Tibial nerve (tissue), 4 donors: ENCODE data around the gene CDCA8. TPM values are rescaled to one million over a fixed set of nuclear protein-coding genes. Genes with fewer than 3 reads are reported as not detected.
A peak's percentile ranks its signal among the peaks of the same experiment; 100 is the strongest.

Experiments used
- DNase-seq, 2 donors: peaks; one replicate each; pipeline ENCODE4 v3.0.0-alpha.2; 2019; ENCODE audit warnings: low spot score in 2 of 2
- H3K27ac ChIP-seq, 4 donors: fragments of 200-600 bp; sonication (generic) in 3 of 4; one replicate each; pipeline ENCODE4 v1.5.1; 2017 to 2019; ENCODE audit warnings: mild to moderate bottlenecking in 1 of 4
- H3K27me3 ChIP-seq, 2 donors: fragments of 200-600 bp; sonication (generic) in 1 of 2; one replicate each; pipeline versions ENCODE4 v1.5.1 to v1.6.0; 2017 to 2019
- H3K36me3 ChIP-seq, 3 donors: fragments of 200-600 bp; sonication (generic); one replicate each; pipeline ENCODE4 v1.5.1; 2018 to 2019
- H3K4me1 ChIP-seq, 4 donors: fragments of 200-600 bp; sonication (generic) in 3 of 4; one replicate each; pipeline ENCODE4 v1.5.1; 2017 to 2019
- H3K4me3 ChIP-seq, 4 donors: fragments of 200-600 bp; sonication (generic) in 3 of 4; one replicate each; pipeline ENCODE4 v1.5.1; 2017 to 2019; ENCODE audit warnings: mild to moderate bottlenecking in 1 of 4, moderate library complexity in 1 of 4
- H3K9me3 ChIP-seq, 4 donors: fragments of 200-600 bp; sonication (generic) in 3 of 4; one replicate each; pipeline ENCODE4 v1.5.1; 2017 to 2019
- EP300 ChIP-seq, 2 donors: sonication (generic); formaldehyde crosslinking; IDR thresholded peaks; one replicate each; pipeline ENCODE4 v1.6.1; 2017; ENCODE audit warnings: antibody characterized with exemption in 2 of 2, mild to moderate bottlenecking in 1 of 2
- POLR2A ChIP-seq, 2 donors: fragments of 450-650 bp; IDR thresholded peaks; one replicate each; pipeline ENCODE4 v1.6.1; 2017; ENCODE audit warnings: antibody characterized with exemption in 2 of 2, mild to moderate bottlenecking in 2 of 2, moderate library complexity in 2 of 2
- WGBS, 2 donors: methylation state at CpG; one replicate each; pipeline ENCODE4 v1.1.5; 2018; 5-methylcytosine and 5-hydroxymethylcytosine counted together
- total RNA-seq, 4 donors: library from RNA; depleted of rRNA; stranded (reverse); fragments of >200 nt; gene quantifications; one replicate each; pipeline ENCODE4 v1.1.0, GENCODE V29; 2016
- TF ChIP-seq, protein P1 (sequence below), 5 experiments: fragments of 200-600 bp in 3 of 5; fragments of 450-650 bp in 2 of 5; sonication (generic) in 3 of 5; IDR thresholded peaks; one replicate each; pipeline ENCODE4 v1.5.1; 2016 to 2019; ENCODE audit warnings: antibody characterized with exemption in 5 of 5, mild to moderate bottlenecking in 3 of 5, moderate library complexity in 2 of 5

CDCA8 gene
- total RNA-seq, 4 donors from 2014 or later, result 0.66 to 0.98 (median 0.90) TPM; not detected in 1

DNA sequence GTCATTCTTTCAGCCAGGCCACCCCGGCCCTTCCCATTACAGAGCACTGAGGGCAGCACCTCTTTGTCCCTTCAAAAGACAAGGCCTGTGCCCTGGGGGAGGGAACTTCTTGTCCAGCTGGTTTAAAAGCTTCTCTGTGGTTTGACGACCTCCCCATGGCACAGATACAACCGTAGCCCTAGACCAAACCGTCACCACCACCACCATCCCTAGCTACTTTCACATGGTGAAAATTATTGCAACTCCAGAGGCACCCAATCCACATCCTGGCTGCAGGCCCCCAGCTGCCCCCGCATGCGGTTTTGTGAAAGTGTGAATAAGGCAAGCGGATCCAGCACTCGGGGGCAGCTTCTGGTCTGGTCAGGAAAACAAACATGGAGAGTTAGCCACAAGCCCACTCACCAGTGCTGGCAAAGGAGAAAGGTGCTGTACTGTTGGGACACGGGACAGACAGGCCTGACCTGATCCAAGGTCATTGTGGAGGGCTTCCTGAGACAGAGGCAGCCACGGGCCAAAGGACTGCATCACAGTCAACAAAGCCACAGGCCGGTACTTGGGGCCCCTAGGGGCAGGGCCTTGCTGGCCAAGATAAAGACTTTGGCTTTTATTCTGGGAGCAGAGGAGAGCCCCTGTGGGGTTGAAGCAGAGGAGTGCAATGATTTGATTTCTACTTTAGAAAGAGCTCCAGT, 31.2 kb downstream of the CDCA8 start:
- TF ChIP-seq POLR2A (IDR thresholded peaks at IDR 0.05) (no peak), EP300 (IDR thresholded peaks at IDR 0.05) (no peak)
- TF ChIP-seq, protein P1, sequence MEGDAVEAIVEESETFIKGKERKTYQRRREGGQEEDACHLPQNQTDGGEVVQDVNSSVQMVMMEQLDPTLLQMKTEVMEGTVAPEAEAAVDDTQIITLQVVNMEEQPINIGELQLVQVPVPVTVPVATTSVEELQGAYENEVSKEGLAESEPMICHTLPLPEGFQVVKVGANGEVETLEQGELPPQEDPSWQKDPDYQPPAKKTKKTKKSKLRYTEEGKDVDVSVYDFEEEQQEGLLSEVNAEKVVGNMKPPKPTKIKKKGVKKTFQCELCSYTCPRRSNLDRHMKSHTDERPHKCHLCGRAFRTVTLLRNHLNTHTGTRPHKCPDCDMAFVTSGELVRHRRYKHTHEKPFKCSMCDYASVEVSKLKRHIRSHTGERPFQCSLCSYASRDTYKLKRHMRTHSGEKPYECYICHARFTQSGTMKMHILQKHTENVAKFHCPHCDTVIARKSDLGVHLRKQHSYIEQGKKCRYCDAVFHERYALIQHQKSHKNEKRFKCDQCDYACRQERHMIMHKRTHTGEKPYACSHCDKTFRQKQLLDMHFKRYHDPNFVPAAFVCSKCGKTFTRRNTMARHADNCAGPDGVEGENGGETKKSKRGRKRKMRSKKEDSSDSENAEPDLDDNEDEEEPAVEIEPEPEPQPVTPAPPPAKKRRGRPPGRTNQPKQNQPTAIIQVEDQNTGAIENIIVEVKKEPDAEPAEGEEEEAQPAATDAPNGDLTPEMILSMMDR (IDR thresholded peaks at IDR 0.05), result no peak
- H3K4me3 ChIP-seq, result no peak overlapping the region
- peaks cover 0 to 9% of the 10 kb centered on the region in 2 donors for H3K27me3 ChIP-seq
- H3K9me3 ChIP-seq, result no peaks in the 10 kb centered on the region
- WGBS, 2 donors, result 18 to 31% methylated on average over 11 of the region's 11 CpGs
- H3K4me1 ChIP-seq, result peaks cover 0 to 25% (median 6%) of the 10 kb centered on the region in 4 donors
- DNase-seq, result no peak
- peak overlapping the region in 1 of 4 donors; percentile 62 for H3K27ac ChIP-seq
- no peaks in the 10 kb centered on the region for H3K36me3 ChIP-seq

DNA sequence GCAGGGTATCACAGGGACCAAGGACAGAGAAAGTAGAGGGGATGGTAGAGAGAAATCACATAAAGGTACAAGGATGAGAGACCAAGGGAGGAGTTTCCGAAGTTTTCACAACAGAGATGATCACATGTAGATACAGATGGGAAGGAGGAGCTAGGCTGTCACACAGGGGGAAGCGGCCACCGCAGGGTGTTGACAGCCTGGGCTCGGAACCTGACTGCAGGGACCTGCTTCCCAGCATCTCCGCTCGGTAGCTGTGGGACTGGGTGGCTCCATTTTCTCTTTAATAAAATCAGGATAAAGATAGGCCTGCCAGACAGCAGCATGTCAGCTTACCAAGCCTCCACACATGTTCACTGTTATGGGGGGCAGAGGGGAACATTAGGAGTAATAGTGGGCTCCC, 32.3 kb downstream of the CDCA8 start:
- WGBS, 2 donors, result 87 to 93% methylated on average over 6 of the region's 6 CpGs
- Histone ChIP-seq H3K9me3 (no peaks in the 10 kb centered on the region), H3K27ac (no peak overlapping the region), H3K36me3 (no peaks in the 10 kb centered on the region), H3K27me3 (peaks cover 0 to 7% of the 10 kb centered on the region in 2 donors), H3K4me3 (no peak overlapping the region), H3K4me1 (peaks cover 0 to 25% (median 6%) of the 10 kb centered on the region in 4 donors)
- no peak for DNase-seq
- TF ChIP-seq EP300 (IDR thresholded peaks at IDR 0.05) (no peak), POLR2A (IDR thresholded peaks at IDR 0.05) (no peak)
- TF ChIP-seq, protein P1 (IDR thresholded peaks at IDR 0.05), result no peak

DNA sequence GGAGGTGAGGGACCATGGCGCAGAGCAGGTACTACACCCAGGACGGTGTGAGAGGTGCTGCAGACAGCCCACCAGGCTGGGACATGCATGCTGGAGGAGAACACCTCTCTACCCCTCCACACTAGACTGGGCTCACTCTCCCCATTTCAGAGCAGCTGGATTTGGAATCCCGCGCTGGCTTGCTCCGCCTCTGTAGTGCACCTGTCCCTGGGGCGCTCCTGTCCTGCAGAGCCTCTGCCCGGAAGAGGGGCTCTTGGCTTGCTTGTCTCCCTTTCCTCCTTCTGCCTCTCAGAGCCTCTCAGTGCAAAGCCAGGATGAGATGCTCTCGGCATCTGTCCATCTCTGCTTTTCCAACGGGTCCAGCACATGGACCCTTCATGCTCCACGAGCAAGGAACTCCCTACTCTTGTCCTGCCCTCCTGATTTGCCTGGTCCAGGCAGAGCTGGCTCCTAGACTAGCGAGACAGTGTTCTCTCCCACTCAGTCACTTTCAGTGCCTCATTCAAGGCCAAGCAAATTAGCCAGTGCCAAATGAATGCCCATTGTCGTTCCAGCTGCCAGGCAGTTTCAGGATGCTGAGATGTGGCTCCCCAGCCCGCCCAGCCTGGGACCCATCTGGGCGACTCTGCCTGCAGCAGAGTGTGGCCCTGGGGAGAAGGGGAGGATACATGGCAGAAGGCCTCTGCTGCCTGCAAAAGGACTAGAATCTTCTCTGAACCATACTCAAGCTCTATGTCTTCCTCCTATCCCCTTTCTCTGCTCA, 33.7 kb downstream of the CDCA8 start:
- Histone ChIP-seq H3K9me3 (no peaks in the 10 kb centered on the region), H3K36me3 (no peaks in the 10 kb centered on the region), H3K4me3 (no peak overlapping the region), H3K4me1 (peaks cover 0 to 25% (median 6%) of the 10 kb centered on the region in 4 donors), H3K27ac (no peak overlapping the region), H3K27me3 (peaks cover 0 to 7% of the 10 kb centered on the region in 2 donors)
- no peak for DNase-seq
- 61 to 62% methylated on average over 14 of the region's 14 CpGs for WGBS, 2 donors
- TF ChIP-seq, protein P1 (IDR thresholded peaks at IDR 0.05), result no peak
- TF ChIP-seq EP300 (IDR thresholded peaks at IDR 0.05) (no peak), POLR2A (IDR thresholded peaks at IDR 0.05) (no peak)

DNA sequence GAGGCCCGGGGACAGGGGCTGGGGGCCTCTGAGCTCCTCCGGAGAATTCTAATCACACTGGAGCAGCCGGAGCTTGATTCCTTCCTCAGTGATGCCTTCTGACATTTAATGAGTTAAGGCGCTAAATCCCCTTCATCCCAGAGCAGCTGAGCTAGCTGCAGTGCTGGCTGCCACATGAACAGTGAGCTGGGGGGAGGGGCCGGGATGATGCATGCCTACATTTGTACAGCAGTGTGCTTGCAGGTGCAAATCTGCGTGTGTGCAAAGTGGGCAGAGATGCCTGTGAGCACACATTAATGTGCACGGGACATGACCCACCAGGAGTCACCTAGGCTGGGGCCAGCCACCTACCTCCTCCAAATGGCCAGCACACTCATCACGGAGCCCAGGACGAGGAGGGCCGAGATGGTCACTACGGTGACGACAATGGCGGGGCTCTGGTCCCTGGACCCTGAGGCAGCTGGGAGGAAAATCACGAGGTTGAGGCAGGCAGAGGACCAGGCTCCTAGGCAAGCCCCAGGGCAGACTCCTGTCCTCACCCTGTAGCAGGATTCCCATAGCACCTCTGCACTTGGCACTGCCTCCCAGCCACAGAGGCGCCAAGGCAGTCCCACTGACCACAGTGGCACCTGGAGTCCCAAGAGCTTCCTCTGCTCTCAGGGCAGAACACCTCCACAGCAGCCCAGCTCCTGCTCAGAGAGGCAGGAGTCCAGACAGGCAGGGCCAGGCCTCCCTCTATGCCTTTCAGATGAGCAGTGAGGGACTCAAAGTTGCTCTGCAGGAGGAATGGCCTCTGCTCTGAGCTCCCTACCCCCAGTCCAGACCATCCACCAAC, 34.7 kb downstream of the CDCA8 start:
- H3K36me3 ChIP-seq, result no peaks in the 10 kb centered on the region
- no peak overlapping the region for H3K27ac ChIP-seq
- H3K9me3 ChIP-seq, result no peaks in the 10 kb centered on the region
- 31 to 43% methylated on average over 12 to 15 of the region's 15 CpGs for WGBS, 2 donors
- peaks cover 0 to 17% (median 3%) of the 10 kb centered on the region in 4 donors for H3K4me1 ChIP-seq
- TF ChIP-seq EP300 (IDR thresholded peaks at IDR 0.05) (no peak), POLR2A (IDR thresholded peaks at IDR 0.05) (no peak)
- TF ChIP-seq, protein P1 (IDR thresholded peaks at IDR 0.05), result no peak
- no peak for DNase-seq
- no peak overlapping the region for H3K4me3 ChIP-seq
- H3K27me3 ChIP-seq, result peaks cover 0 to 7% of the 10 kb centered on the region in 2 donors
